ENCODE results near the gene FBLIM1.

Gene FBLIM1

DNA sequence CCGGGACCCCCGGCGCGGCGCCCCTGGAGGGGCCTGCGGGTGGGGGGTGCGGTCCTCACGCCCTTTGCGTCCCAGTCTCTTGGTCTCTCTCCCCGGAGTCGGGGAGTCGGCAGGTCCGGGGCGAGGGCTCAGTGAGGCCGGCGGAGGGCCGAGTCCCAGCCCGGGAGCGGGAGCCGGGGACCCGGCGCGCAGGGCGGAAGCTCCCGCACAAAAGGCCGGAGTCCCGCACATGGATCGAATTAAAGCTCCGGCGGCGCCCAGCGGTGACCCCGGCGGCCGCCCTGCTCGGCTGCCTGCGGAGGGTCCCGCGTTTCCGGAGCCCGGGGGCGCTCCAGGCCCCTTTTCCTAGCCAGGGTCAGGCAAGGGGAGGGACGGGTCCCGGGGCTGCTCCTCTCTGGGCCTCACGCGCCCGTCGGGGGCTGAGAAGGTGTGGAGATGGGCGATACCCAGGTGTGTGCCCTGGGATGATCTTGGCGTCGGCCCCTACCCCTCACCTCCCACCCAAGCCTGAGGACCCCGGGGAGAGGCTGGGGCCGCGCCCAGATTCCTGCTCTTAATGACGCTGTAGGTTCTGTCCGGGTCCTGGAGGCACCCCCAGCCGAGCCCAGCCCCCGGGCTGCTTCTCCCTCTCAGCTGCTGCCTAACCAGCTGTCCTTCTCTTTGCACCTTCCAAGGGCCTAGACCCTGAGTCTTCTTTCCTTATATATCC, 512 bp downstream of the FBLIM1 start:
- TF ChIP-seq CTCF (IDR thresholded peaks at IDR 0.05; ENCODE audit: control extremely low read depth, extremely low read depth, low read depth, missing control alignments) = no peak
- ChIA-PET CTCF (no interaction called here), POLR2A (no interaction called here)
- no peak for DNase-seq (ENCODE audit: extremely low spot score)

DNA sequence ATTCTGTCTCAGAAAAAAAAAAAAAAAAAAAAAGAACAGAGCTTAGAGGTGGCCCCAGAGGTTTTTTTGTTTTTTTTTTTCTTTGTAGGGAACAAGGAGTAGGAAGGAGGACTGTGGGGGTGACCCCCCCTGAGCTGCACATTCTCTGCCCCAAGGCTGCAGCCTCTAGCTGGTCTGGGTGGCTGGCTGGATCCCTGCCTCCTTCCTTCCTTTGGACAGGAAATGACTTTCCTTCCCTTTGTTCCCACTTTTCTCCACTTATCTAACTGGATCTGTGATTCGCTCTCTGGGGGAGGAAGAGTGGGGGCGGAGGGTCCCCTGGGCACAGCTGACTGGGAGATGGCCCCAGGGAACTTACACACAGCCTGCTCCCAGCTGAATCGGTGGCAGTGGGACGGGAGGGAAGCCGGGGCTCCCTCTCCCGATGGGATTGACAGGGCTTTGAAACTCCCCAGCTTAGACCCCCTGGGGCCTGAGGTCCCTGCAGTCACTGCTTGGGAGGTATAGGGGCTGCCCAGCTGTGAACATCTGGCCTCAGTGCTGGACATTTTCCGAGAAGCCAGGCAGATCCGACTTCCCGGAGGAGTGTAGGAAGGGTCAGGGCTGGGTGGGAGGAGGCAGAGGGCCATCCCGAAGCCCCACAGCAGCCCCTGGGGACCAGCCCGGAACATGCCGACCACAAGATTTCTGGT, 2.1 kb downstream of the FBLIM1 start:
- ChIA-PET POLR2A (interaction anchor here (0.6 kb wide), 2 partner anchors 29 to 716 kb away, joined by 3 read pairs; no protein-coding TSS in a partner anchor), CTCF (interaction anchor here (0.6 kb wide), 1 partner anchor 988 kb away, joined by 3 read pairs; no protein-coding TSS in a partner anchor)
- no peak for DNase-seq (ENCODE audit: extremely low spot score)
- no peak for TF ChIP-seq CTCF (IDR thresholded peaks at IDR 0.05; ENCODE audit: control extremely low read depth, extremely low read depth, low read depth, missing control alignments)

DNA sequence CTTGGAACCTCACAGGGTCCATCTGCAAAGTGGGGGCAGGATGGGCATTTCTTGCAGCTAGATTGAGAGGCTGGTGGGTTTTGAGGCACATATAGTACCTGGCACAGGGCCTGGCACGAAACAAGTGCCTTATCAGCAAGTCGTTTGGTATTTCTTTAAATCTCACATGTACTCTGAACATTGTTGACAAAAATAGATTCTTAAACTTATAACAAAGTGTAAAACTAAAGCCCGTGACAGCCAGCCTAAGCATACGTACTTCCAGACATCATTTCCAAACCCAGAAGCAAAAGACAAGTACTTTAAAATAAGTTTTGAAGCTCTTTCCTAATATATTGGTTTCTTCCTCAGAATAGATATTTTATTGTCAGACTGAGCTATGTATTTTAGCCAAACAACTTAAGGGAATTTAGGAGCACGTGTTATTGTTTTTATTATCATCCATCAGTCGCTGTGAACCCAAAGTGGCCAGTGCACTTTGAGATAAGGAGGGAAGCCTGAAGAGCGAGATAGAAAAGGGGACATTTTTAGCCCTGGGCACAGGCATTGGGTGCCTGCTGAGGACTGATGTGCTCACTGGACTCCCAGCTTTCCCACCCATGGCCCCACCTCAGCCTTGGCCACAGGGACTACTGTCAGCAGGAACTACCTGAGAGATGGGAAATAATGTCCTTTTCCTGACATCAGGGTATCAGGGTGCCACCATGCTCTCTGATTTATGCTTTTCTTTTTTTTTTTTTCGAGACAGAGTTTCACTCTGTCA, 3.0 kb downstream of the FBLIM1 start:
- TF ChIP-seq CTCF (IDR thresholded peaks at IDR 0.05; ENCODE audit: control extremely low read depth, extremely low read depth, low read depth, missing control alignments) = no peak
- ChIA-PET POLR2A (no interaction called here), CTCF (interaction anchor here (0.6 kb wide), 1 partner anchor 989 kb away, joined by 3 read pairs; no protein-coding TSS in a partner anchor)
- DNase-seq (ENCODE audit: extremely low spot score) = no peak

GRCh38 chr1:15762546-15762945, 4.0 kb downstream of the FBLIM1 start:
- CTCF ChIA-PET = no interaction called here
- POLR2A ChIA-PET = no interaction called here
- no peak for TF ChIP-seq CTCF (IDR thresholded peaks at IDR 0.05; ENCODE audit: control extremely low read depth, extremely low read depth, low read depth, missing control alignments)
- DNase-seq (ENCODE audit: extremely low spot score) = no peak

DNA sequence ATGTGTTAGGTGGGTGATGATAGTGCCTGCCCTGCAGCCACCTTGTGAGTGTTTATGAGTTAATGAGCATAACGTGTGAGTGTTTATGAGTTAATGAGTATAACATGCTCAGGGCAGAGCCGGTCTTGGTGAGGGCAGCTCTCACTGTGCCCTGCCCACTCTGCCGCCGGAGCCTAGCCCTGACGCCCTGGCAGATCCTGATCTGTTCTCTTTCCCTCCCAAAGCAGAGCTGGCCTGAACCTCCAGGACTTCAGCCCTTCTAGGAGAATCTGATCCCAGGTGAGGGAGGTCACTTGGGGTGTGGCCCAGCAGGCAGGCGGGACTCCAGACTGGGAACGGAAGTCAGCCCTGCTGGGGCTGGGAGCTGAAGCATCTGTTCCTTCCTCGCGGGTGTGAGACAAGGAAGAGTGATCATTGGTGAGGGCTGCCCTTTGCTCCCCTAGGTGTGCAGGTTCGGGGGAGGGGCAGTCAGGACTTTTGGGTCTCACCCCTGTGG, 5.7 kb downstream of the FBLIM1 start:
- no peak for DNase-seq (ENCODE audit: extremely low spot score)
- CTCF ChIA-PET = interaction anchor here (1.7 to 2.8 kb wide), 2 partner anchors 27 to 51 kb away, joined by 4 to 8 read pairs; no protein-coding TSS in a partner anchor
- POLR2A ChIA-PET = no interaction called here
- no peak for TF ChIP-seq CTCF (IDR thresholded peaks at IDR 0.05; ENCODE audit: control extremely low read depth, extremely low read depth, low read depth, missing control alignments)

DNA sequence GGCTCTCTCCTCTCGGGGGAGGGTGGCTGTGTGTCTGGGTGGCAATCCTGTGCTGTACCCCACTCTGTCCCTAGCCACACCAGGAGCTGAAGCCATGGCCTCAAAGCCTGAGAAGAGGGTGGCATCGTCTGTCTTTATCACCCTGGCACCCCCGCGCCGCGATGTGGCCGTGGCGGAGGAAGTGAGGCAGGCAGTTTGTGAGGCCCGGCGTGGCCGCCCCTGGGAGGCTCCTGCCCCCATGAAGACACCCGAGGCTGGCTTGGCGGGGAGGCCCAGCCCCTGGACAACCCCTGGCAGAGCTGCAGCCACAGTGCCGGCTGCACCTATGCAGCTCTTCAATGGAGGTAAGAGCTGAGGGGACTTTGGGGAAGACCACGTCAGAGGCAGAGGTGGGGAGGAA, 6.3 kb downstream of the FBLIM1 start:
- CTCF ChIA-PET = interaction anchor here (1.7 to 2.8 kb wide), 2 partner anchors 27 to 50 kb away, joined by 4 to 8 read pairs; no protein-coding TSS in a partner anchor
- no peak for TF ChIP-seq CTCF (IDR thresholded peaks at IDR 0.05; ENCODE audit: control extremely low read depth, extremely low read depth, low read depth, missing control alignments)
- DNase-seq (ENCODE audit: extremely low spot score) = no peak
- POLR2A ChIA-PET = no interaction called here
